ENCODE results near the gene LRSAM1. TPM values are rescaled to one million over a fixed set of nuclear protein-coding genes. Genes with fewer than 3 reads are reported as not detected.

Gene LRSAM1
- total RNA-seq, 1 donor from 2014 or later: 35.4 TPM

- no peaks in the 10 kb centered on the region for H3K27me3 ChIP-seq (ENCODE audit: low read depth)
- peaks cover 42% of the 10 kb centered on the region for H3K36me3 ChIP-seq
- peak overlapping the region; percentile 95 for H3K27ac ChIP-seq (replicated peaks)
- H3K4me1 ChIP-seq: peaks cover 94% of the 10 kb centered on the region
- H3K9me3 ChIP-seq (replicated peaks): peaks cover 14% of the 10 kb centered on the region
- TF ChIP-seq CTCF (IDR thresholded peaks at IDR 0.05; ENCODE audit: borderline replicate concordance): peak; percentile 60
- no peak for DNase-seq
- intact Hi-C loops (cut with micrococcal nuclease): no loop called here
- no peak overlapping the region for H3K4me3 ChIP-seq
Measured at GRCh38 chr9:127525401-127526188, 74.3 kb downstream of the LRSAM1 start.

- Histone ChIP-seq H3K4me1 (peaks cover 81% of the 10 kb centered on the region), H3K27me3 (ENCODE audit: low read depth) (no peaks in the 10 kb centered on the region), H3K27ac (replicated peaks) (peak overlapping the region; percentile 95), H3K9me3 (replicated peaks) (peaks cover 14% of the 10 kb centered on the region), H3K4me3 (no peak overlapping the region), H3K36me3 (peaks cover 46% of the 10 kb centered on the region)
- intact Hi-C loops (cut with micrococcal nuclease): no loop called here
- DNase-seq: no peak
- TF ChIP-seq CTCF (IDR thresholded peaks at IDR 0.05; ENCODE audit: borderline replicate concordance): no peak
Measured at GRCh38 chr9:127526655-127527559, 75.6 kb downstream of the LRSAM1 start.

- H3K27me3 ChIP-seq (ENCODE audit: low read depth): no peaks in the 10 kb centered on the region
- intact Hi-C loops (cut with micrococcal nuclease): no loop called here
- peaks cover 46% of the 10 kb centered on the region for H3K36me3 ChIP-seq
- peaks cover 14% of the 10 kb centered on the region for H3K9me3 ChIP-seq (replicated peaks)
- no peak for DNase-seq
- peaks cover 73% of the 10 kb centered on the region for H3K4me1 ChIP-seq
- TF ChIP-seq CTCF (IDR thresholded peaks at IDR 0.05; ENCODE audit: borderline replicate concordance): no peak
- no peak overlapping the region for H3K4me3 ChIP-seq
- peak overlapping the region; percentile 95 for H3K27ac ChIP-seq (replicated peaks)
Measured at GRCh38 chr9:127527560-127528268, 76.4 kb downstream of the LRSAM1 start.

DNA sequence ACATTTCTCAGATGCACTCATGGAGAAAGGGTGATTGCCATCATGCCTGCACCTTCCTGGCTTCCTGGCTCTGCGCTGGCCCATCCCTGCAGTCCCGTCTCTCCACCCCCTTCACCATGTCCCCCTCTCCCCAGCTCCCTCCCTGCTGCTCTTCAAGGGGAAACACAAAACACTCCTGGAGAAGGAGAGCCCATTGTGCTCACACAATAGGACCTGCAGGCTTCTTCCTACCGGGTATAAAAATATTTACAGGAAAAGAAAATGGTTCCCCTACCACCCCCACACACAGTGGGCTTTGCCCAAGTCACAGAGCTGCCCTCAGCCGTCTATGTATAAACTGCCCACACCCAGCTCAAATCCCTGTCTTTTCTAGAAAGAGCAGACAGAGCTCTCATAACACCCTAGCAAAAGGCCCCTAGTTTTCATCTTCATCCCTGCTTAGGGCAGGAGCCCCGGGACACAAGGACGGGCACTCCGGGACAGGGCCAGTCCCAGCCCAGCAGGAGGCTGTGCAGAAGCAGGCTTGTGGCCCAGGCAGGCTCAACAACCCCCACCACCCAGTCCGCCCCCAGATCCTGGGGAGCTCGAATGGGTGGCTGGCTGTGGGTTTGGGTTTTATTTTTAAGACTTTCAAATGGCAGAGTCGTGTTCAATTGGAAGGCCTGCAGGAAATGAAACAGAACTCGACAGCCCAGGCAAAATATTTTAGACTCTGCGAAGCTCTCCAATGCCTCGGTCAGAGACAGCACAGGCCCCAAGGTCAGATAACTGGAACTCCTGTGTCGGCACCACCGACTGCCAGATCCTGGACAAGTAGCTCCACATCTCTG is 77.3 kb downstream of the LRSAM1 start:
- Histone ChIP-seq H3K4me1 (peaks cover 69% of the 10 kb centered on the region), H3K27me3 (ENCODE audit: low read depth) (no peaks in the 10 kb centered on the region), H3K27ac (replicated peaks) (peak overlapping the region; percentile 95), H3K4me3 (no peak overlapping the region), H3K9me3 (replicated peaks) (peaks cover 9% of the 10 kb centered on the region), H3K36me3 (peaks cover 40% of the 10 kb centered on the region)
- intact Hi-C loops (cut with micrococcal nuclease): no loop called here
- TF ChIP-seq CTCF (IDR thresholded peaks at IDR 0.05; ENCODE audit: borderline replicate concordance): no peak
- DNase-seq: no peak

Data from left ventricle myocardium inferior (tissue), 1 donor.